ENCODE data around the gene BEST1.
"Not testable (repeated sequence)": the region's sequence is repeated elsewhere in the genome, so short reads cannot be mapped to it uniquely, and the experiment has no call there.

Gene BEST1

GRCh38 chr11:61964666-61965271, 14.6 kb downstream of the BEST1 start:
- DNase-seq, result not testable (repeated sequence)

DNA sequence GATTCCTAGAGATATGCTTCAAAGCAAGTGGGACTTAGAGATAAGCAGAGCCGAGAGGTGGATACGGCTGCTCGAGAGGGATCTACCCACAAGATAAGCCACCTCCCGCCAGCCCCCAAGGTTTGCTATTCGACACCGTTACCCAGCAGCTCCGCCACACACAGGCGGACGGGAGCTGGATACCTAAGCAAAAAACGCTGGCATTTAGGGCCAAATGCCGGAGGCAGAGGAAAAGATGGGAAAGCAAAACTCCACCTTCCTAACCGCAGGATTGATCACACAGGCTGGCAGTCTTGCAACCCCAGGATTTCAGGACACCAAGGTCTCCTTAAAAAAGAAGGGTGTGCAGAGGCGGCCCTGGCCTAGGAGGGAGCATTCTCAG, 16.6 kb downstream of the BEST1 start:
- no peak for DNase-seq

GRCh38 chr11:61967116-61967923, 17.2 kb downstream of the BEST1 start, which contains the start of gene FTH1:
Gene FTH1 (minus strand): TSS chr11:61967634. CDS start chr11:61967425, 209 bp downstream.
- DNase-seq, result peak; percentile 79

GRCh38 chr11:61967924-61968757, 18.0 kb downstream of the BEST1 start:
- DNase-seq, result peak; percentile 79

- DNase-seq, result no peak
Measured at GRCh38 chr11:61968758-61969390, 18.7 kb downstream of the BEST1 start.

GRCh38 chr11:61969391-61969758, 19.2 kb downstream of the BEST1 start:
- DNase-seq, result no peak

DNA sequence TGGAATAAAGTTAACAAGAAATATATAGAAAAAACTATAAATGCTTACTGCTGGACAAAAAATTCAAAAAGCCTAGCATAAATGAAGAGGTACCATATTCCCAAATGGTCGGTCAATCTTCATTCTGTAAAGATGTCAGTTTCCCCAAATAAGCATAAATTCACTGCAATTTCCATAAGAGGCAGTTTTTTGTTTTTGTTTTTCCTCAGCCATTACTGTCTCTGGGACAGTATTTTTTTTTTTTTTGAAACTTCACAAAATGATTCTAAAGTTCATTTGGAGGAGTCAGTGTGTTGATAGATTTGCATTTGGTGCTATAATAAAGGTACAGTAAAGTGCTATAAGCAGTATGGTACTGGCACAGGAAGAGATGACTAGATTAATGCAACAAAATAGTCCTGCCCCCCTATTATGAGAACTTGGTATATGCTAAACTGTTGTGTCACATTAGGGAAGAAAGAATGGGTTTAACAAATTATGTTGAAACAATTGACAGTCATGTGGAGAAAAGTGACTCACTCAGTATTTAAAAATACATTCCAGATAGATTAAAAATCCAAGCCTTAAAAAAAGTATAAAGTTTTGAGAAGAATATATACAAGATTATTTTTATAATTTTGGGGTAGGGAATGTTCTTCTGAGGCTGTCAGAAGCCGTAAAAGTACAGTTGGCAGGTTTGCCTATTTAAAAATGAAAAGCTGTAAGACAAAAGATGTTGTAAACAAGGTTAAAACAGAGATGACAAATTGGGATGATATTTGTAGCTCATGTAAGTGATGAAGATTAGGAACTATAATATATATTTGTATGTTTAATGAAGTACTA, 19.9 kb downstream of the BEST1 start:
- no peak for DNase-seq

DNA sequence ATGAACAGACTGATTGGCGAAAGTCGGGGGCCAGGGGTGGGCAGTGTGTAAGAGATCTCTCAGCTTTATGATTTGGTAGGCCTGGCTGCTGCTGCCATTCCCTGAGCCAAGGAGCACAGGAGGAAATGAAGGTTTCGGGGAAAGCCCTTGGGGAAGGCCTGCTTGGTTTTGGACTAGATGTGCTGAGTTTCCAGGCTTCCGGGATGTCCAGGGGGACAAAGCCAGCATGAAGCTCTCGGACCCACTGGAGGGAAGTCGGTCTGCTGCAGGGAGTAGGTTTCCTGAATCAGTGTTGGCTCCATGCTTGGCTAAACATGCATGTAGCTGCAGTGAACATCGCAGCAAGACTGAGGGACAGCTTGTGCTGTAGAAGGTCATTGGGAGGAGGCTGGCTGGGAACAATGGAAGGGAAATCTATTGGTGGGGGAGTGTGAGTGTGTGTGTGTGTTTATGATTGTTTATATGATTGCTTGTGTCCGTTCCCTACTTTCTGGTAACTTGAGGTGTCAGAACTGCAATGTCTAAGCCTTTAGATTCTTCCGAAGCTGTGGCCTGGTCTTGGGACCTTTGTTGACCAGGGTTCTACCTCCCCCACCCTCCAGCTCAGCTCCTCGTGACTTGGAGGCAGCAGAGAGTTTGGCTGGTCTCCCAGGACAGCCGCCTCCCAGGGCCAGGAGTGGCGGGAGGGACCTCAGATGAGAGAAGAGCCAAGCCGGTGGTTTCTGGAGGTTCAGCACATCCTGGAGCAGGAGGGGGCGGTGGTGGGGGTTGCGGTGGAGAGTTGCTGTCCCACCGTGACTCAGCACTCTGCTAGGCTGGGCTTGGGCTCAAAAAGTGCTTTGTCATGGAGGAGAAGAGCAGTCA, 21.3 kb downstream of the BEST1 start:
- peak; percentile 91 for DNase-seq

- DNase-seq, result no peak
Measured at GRCh38 chr11:61972112-61972671, 22.0 kb downstream of the BEST1 start.

DNA sequence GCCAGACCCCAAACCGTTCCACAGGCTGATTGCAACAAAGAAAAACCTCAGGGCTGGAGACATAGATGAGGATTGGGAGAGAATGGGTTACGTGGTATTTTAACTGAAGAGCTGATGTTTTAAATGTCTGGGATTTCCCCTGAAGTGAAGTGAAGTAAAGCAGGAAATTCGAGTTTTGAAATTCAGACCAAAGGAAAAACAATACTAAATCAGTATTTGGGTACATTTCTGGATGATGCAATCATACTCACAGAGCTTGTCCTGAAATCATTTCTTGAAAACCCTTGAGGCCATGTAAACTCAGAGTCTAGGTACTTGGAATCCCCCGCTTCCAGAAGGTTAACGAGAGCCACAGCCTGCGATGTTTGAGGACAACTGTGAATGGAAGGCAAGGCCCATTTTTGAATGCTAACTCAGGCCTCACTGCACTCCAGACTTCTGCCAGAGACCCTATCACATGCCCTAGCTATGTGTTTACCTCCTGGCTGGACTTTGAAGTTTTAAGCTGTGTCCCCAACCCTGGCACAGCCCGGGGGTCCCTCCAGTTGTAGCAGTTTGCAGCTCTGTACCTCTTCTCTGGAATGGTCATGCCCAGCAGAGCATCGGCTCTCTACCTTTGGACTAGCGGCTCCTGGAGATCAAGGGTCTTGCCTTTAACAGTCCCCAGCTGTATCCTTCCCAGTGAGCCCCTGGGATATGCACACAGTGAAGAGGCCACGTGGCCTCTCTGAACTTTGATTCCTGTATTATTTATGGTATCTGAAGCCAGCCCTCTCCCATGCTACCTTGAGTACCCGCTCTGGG, 22.7 kb downstream of the BEST1 start:
- DNase-seq, result peak; percentile 35

DNA sequence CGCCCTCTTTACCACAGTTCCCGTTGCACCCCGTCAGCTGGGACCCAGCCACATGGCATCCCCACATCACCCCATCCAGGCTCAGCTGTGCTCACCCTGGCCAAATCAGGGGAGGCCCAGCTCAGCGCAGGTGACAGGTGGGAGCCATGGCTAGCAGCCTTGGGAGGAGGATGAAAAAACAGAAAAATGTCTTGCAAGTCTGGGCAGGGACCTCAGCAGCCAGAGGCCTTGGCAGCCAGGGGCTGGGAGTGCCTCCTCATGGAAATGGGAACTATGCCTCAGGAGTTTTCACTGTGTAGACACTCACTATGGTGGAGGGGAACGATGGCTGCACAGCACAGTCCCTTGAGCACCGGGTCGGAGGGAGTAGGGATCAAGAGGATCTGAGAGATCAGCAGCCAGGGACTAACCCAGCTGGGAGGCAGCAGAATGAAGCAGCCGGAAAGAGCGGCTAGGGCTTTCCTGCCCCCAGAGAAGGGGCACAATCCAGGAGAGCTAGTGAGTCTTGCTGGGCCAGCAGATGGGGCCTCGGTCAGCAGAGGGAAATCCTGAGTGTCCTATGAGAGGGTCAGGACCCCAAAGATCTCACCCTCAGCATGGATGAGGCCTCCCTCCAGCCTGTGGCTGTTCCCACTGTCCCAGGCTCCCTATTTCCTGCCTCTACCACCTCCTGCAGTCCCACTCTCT, 23.5 kb downstream of the BEST1 start:
- DNase-seq, result no peak

DNA sequence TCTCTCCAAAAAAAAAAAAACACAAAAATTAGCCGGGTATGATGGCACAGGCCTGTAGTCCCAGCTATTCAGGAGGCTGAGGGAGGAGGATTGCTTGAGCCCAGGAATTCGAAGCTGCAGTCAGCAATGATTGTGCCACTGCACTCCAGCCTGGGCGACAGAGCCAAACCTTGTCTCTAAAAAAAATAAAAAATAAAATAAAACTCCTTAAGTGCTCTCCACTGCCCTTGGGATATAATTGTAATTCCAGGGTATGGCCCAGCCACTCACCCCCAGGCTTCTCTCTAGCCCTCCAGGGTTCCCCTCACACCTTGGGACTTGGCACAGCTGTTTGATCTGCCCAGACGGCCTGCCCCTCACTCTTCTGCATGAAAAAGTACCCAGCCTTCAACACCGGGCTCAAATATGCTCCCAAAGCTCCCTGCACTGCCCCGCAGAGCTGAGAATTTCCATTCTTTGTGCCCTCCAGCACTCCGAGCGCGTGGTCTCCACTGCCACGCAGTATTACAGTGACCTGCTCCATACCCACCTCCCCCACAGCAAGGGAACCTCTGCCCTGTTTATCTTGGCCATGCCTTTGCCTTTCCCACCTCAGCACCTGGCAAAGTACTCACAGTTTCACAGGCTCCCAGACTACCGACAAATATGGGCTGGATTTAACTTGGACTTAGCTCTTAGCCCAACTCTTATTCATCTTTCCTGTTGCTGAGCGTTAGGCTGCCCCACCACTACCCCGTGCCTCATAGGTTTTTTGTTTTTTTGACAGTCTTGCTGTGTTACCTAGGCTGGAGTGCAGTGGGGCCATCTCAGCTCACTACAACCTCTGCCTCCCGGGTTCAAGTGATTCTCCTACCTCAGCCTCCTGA, 24.8 kb downstream of the BEST1 start:
- peak; percentile 41 for DNase-seq

DNA sequence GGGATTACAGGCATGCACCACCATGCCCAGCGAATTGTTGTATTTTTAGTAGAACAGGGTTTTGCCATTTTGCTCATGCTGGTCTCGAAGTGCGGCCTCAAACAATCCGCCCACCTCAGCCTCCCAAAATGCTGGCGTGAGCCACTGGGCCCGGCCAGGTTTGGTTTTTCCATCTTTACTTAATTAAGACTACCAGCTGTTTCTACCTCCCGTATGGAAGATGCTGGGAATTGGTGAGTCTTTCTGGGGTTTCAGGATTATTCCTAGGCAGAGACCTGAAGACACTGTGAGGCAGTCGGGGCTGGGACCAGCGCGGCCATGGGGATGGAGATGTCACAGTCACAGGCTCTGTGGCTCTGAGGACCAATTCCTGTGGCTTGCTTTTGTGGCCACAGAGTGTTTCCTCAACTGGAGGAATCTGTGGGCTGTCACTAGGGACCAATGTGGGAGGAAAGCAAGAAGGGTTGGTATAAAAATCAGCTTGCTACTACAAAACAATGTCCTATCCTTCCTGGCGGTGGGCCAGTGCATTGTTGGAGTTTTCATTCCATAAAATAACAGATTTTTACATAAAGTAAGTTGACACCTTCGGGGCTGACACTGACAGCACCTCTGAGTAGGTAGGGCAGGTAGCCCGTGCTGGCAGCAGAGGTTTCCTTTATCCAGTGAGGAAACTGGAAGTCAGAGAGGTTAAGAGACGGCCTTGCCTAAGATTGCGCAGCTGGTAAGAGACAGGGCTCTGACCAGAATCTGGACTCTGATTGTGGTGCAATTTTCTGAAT, 25.7 kb downstream of the BEST1 start:
- DNase-seq, result no peak

DNA sequence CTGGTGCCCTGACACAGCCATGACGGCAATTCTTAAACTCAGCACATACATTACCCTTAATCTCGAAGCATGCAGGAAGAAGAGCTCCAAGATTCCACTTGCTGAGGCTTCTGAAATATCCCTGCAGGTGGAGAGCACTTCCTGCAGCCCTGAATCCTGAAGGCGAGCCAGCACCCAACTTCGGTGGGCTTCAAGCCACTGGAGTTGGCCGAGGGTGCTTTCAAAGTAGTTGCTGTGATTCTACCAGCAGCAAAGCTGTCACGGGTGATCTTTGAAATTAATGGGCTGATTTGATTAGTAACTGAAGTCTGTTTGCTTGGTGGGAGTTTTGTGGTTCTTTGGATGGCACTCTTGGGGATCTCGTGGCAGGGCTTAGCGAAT, 26.3 kb downstream of the BEST1 start:
- no peak for DNase-seq

DNA sequence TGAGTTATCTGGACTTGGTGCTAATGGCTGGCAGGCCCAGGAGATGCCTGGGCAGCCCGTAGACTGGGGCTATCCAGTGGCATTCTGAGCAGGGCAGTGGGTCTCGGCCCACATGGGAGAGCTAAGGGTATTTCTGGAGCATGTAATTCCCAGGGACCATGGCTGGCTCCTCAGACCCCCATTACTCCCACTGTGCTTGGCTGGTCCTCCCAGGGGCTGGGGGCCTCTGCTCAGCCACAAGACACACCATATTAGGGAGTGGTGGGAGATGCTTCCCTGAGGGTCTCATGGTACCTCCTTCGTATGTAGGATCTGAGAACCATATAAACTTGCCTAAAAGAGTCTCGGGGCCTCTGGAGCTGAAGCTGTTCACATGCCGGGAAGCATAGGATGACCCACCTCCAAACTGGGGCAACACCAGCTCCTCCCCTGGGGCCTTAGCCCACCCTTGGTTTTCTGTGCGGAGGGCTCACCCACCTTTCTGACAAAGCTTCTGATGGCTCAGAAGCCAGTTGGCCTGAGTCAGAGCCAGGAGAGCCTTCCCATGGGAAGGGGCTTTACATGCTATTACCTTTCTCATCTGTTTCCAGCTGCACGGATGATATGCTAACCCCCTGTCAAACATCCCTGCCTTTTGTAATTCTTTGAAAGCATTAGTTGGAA, 26.8 kb downstream of the BEST1 start:
- no peak for DNase-seq

- DNase-seq, result no peak
Measured at GRCh38 chr11:61978703-61979661, 28.8 kb downstream of the BEST1 start.
